RWPE1 (cell line): ENCODE data around the gene BRD7.

Experiments used
- CTCF ChIA-PET: fragments of 350-600 bp; sonication (Branson Sonifier 250); formaldehyde crosslinking; extraction: SDS; loops from one replicate; lab custom pipeline; 2021; lab: Yijun Ruan, JAX
- POLR2A ChIA-PET: fragments of 400-600 bp; formaldehyde crosslinking; extraction: SDS; loops from one replicate; lab custom pipeline; 2020; ENCODE audit warnings: antibody characterized with exemption; ENCODE audit not compliant: low non-redundant PET; lab: Yijun Ruan, JAX
- DNase-seq: peaks from one replicate; pipeline ENCODE4 v3.0.0; 2012; ENCODE audit warnings: low spot score
- H3K27ac ChIP-seq: fragments of 450-650 bp; 2 replicates; pipeline ENCODE4 v1.5.1; 2017
- CTCF ChIP-seq: fragments of 450-650 bp; conservative IDR thresholded peaks from 2 replicates; pipeline ENCODE4 v1.5.1; 2017; ENCODE audit warnings: low read depth, mild to moderate bottlenecking

The BRD7 gene

GRCh38 chr16:50403491-50403890 lies 34.7 kb upstream of the BRD7 start:
- ChIA-PET CTCF (interaction anchor here (0.6 kb wide), 1 partner anchor 13 kb away, joined by 3 read pairs; no protein-coding TSS in a partner anchor), POLR2A (no interaction called here)
- no peak for TF ChIP-seq CTCF
- no peak for DNase-seq
- H3K27ac ChIP-seq: no peak overlapping the region

GRCh38 chr16:50402298-50402895 lies 33.6 kb upstream of the BRD7 start:
- no peak for DNase-seq
- no peak overlapping the region for H3K27ac ChIP-seq
- no peak for TF ChIP-seq CTCF
- CTCF ChIA-PET: interaction anchor here (0.6 kb wide), 1 partner anchor 54 kb away, joined by 6 read pairs; no protein-coding TSS in a partner anchor
- POLR2A ChIA-PET: no interaction called here

- TF ChIP-seq CTCF: no peak
- ChIA-PET CTCF (no interaction called here), POLR2A (no interaction called here)
- DNase-seq: no peak
- H3K27ac ChIP-seq: no peak overlapping the region
These were observed 32.6 kb upstream of the BRD7 start for GRCh38 chr16:50401355-50401754.

- ChIA-PET POLR2A (no interaction called here), CTCF (no interaction called here)
- H3K27ac ChIP-seq: no peak overlapping the region
- no peak for DNase-seq
- TF ChIP-seq CTCF: no peak
These were observed 32.2 kb upstream of the BRD7 start for GRCh38 chr16:50400967-50401348.

- CTCF ChIA-PET: interaction anchor here (0.6 kb wide), 1 partner anchor 78 kb away, joined by 3 read pairs; no protein-coding TSS in a partner anchor
These were observed 31.7 kb upstream of the BRD7 start for GRCh38 chr16:50400312-50400966.

GRCh38 chr16:50399411-50399810 lies 30.6 kb upstream of the BRD7 start:
- DNase-seq: no peak
- POLR2A ChIA-PET: no interaction called here
- no peak overlapping the region for H3K27ac ChIP-seq
- CTCF ChIA-PET: no interaction called here
- TF ChIP-seq CTCF: no peak

More at GRCh38 chr16:50400312-50400966, 31.7 kb upstream of the BRD7 start:
- no peak for TF ChIP-seq CTCF
- no peak overlapping the region for H3K27ac ChIP-seq
- no peak for DNase-seq
- POLR2A ChIA-PET: no interaction called here
